Posterior cingulate gyrus (tissue), 11 donors: ENCODE data around the gene BRSK1.

Source experiments
- DNase-seq, 10 donors: peaks; one replicate each; pipeline versions ENCODE4 v3.0.0 to v3.0.0-alpha.2; 2020 to 2021; ENCODE audit warnings: mixed read lengths in 3 of 10
- intact Hi-C: fragments of 100-400 bp; cut with DNase I; formaldehyde crosslinking; loops from one replicate; pipeline ENCODE4 v1.15.1; 2023

BRSK1 gene

GRCh38 chr19:55283548-55284377, at the start of gene BRSK1:
Gene BRSK1, plus strand, starts transcription at chr19:55283997. Its CDS starts 446 bp downstream, at chr19:55284443.
- intact Hi-C loops = no loop called here

GRCh38 chr19:55238030-55238429, 45.8 kb upstream of the BRSK1 start:
- intact Hi-C loops = no loop called here
- peak in 2 of 10 donors; percentile 62 to 64 for DNase-seq

More at GRCh38 chr19:55283548-55284377, at the start of gene BRSK1:
- peak; percentile 77 to 97 (median 86) for DNase-seq

- intact Hi-C loops = no loop called here
- DNase-seq = peak in 2 of 10 donors; percentile 59 to 60
These were observed 44.8 kb upstream of the BRSK1 start for GRCh38 chr19:55239004-55239403.

- DNase-seq = peak in 8 of 10 donors; percentile 35 to 93 (median 58)
- intact Hi-C loops = no loop called here
These were observed 43.1 kb upstream of the BRSK1 start for GRCh38 chr19:55240713-55241020.

GRCh38 chr19:55241143-55241934, 42.5 kb upstream of the BRSK1 start:
- peak in 3 of 10 donors; percentile 62 to 83 (median 80) for DNase-seq
- intact Hi-C loops = no loop called here

- intact Hi-C loops = no loop called here
These were observed 41.8 kb upstream of the BRSK1 start for GRCh38 chr19:55241935-55242464.

GRCh38 chr19:55242517-55242916, 41.3 kb upstream of the BRSK1 start:
- intact Hi-C loops = no loop called here
- DNase-seq = peak in 2 of 10 donors; percentile 43 to 51

More at GRCh38 chr19:55241935-55242464, 41.8 kb upstream of the BRSK1 start:
- DNase-seq = peak in 2 of 10 donors; percentile 40 to 72

GRCh38 chr19:55244004-55244680, 39.7 kb upstream of the BRSK1 start:
- peak in 3 of 10 donors; percentile 39 to 71 (median 46) for DNase-seq

GRCh38 chr19:55245236-55245904, 38.4 kb upstream of the BRSK1 start:
- intact Hi-C loops = no loop called here
- peak in 3 of 10 donors; percentile 8 to 43 (median 37) for DNase-seq

More at GRCh38 chr19:55244004-55244680, 39.7 kb upstream of the BRSK1 start:
- intact Hi-C loops = no loop called here

GRCh38 chr19:55246462-55247451, 37.0 kb upstream of the BRSK1 start:
- intact Hi-C loops = no loop called here
- DNase-seq = peak in 3 of 10 donors; percentile 53 to 82 (median 75)

- intact Hi-C loops = no loop called here
- DNase-seq = peak in 3 of 10 donors; percentile 70 to 80 (median 79)
These were observed 36.1 kb upstream of the BRSK1 start for GRCh38 chr19:55247621-55248099.

- intact Hi-C loops = no loop called here
- DNase-seq = peak in 3 of 10 donors; percentile 20 to 59 (median 51)
These were observed 35.6 kb upstream of the BRSK1 start for GRCh38 chr19:55248166-55248675.

GRCh38 chr19:55248704-55249103, 35.1 kb upstream of the BRSK1 start:
- intact Hi-C loops = no loop called here

GRCh38 chr19:55249841-55250240, 34.0 kb upstream of the BRSK1 start:
- peak in 3 of 10 donors; percentile 59 to 65 (median 62) for DNase-seq
- intact Hi-C loops = no loop called here

More at GRCh38 chr19:55248704-55249103, 35.1 kb upstream of the BRSK1 start:
- DNase-seq = peak in 1 of 10 donors; percentile 39

- DNase-seq = peak in 3 of 10 donors; percentile 40 to 74 (median 67)
- intact Hi-C loops = no loop called here
These were observed 33.3 kb upstream of the BRSK1 start for GRCh38 chr19:55250262-55251036.

GRCh38 chr19:55251341-55252081, 32.3 kb upstream of the BRSK1 start:
- intact Hi-C loops = no loop called here
- peak in 3 of 10 donors; percentile 49 to 73 (median 60) for DNase-seq
